ENCODE measurements around the gene SLC6A1.

GRCh38 chr3:10952525-10952924 lies 40.0 kb upstream of the SLC6A1 start:
- TF ChIP-seq CTCF (IDR thresholded peaks at IDR 0.05) (no peak), POLR2A (IDR thresholded peaks at IDR 0.05) (no peak)

Measured in heart left ventricle (tissue), 13 donors.